NCI-H524 treated with DMSO at 0.1 percent for 48 hours (cell line): ENCODE data around the gene LY86.

Experiments used
- DNase-seq: peaks from one replicate; lab custom pipeline; 2025; lab: John Stamatoyannopoulos, UW

LY86 gene

GRCh38 chr6:6588064-6588923, at the start of gene LY86:
LY86 (plus strand) TSS chr6:6588720; CDS start chr6:6588735, 15 bp downstream.
- no peak for DNase-seq

GRCh38 chr6:6539036-6539435, 49.5 kb upstream of the LY86 start:
- no peak for DNase-seq

GRCh38 chr6:6542357-6542756, 46.2 kb upstream of the LY86 start:
- DNase-seq = no peak

GRCh38 chr6:6543181-6543879, 45.2 kb upstream of the LY86 start:
- DNase-seq = no peak

- no peak for DNase-seq
Measured at GRCh38 chr6:6545616-6546317, 42.8 kb upstream of the LY86 start.

GRCh38 chr6:6546318-6547109, 42.0 kb upstream of the LY86 start:
- peak; percentile 33 for DNase-seq

- peak; percentile 40 for DNase-seq
Measured at GRCh38 chr6:6547110-6547879, 41.2 kb upstream of the LY86 start.

GRCh38 chr6:6556161-6556737, 32.3 kb upstream of the LY86 start:
- DNase-seq = peak; percentile 45

GRCh38 chr6:6556738-6557503, 31.6 kb upstream of the LY86 start:
- no peak for DNase-seq

GRCh38 chr6:6557504-6557839, 31.0 kb upstream of the LY86 start:
- DNase-seq = no peak

GRCh38 chr6:6557886-6558285, 30.6 kb upstream of the LY86 start:
- no peak for DNase-seq

- no peak for DNase-seq
Measured at GRCh38 chr6:6559994-6560570, 28.4 kb upstream of the LY86 start.

- DNase-seq = no peak
Measured at GRCh38 chr6:6560909-6561308, 27.6 kb upstream of the LY86 start.

GRCh38 chr6:6564154-6564553, 24.4 kb upstream of the LY86 start:
- DNase-seq = no peak

GRCh38 chr6:6565069-6565468, 23.5 kb upstream of the LY86 start:
- no peak for DNase-seq

- DNase-seq = no peak
Measured at GRCh38 chr6:6565488-6565887, 23.0 kb upstream of the LY86 start.

- no peak for DNase-seq
Measured at GRCh38 chr6:6566766-6567165, 21.8 kb upstream of the LY86 start.

- DNase-seq = no peak
Measured at GRCh38 chr6:6569096-6569810, 19.3 kb upstream of the LY86 start.

- DNase-seq = no peak
Measured at GRCh38 chr6:6569811-6570164, 18.7 kb upstream of the LY86 start.
